K562 (cell line): Measurements from ENCODE around the gene NLRP9. TPM values are rescaled to one million over a fixed set of nuclear protein-coding genes. Genes with fewer than 3 reads are reported as not detected.
A peak's percentile ranks its signal among the peaks of the same experiment; 100 is the strongest.

Source experiments
- ADNP ChIP-seq: fragments of 200-800 bp; sonication (Bioruptor generic); IDR thresholded peaks from 2 replicates; pipeline ENCODE4 v1.6.1; 2016; ENCODE audit warnings: missing genetic modification characterization, missing compliant biosample characterization
- BRD4 ChIP-seq: fragments of 200-600 bp; sonication (generic); IDR thresholded peaks from 2 replicates; pipeline ENCODE4 v1.6.1; 2017; ENCODE audit warnings: inconsistent platforms
- CBFA2T2 ChIP-seq: fragments of 450-650 bp; conservative IDR thresholded peaks from 2 replicates; pipeline ENCODE4 v1.6.1; 2017; ENCODE audit warnings: mild to moderate bottlenecking
- E2F8 ChIP-seq: fragments of 450-650 bp; IDR thresholded peaks from 2 replicates; pipeline ENCODE4 v1.7.1; 2018; ENCODE audit warnings: mild to moderate bottlenecking, low read depth; ENCODE audit not compliant: partially characterized antibody
- HDAC8 ChIP-seq: fragments of 450-650 bp; IDR thresholded peaks from 2 replicates; pipeline ENCODE4 v1.6.1; 2016; ENCODE audit warnings: mild to moderate bottlenecking, missing genetic modification characterization, moderate library complexity, missing compliant biosample characterization
- TRIM25 ChIP-seq: fragments of 450-650 bp; IDR thresholded peaks from 2 replicates; pipeline ENCODE4 v1.7.0; 2016; ENCODE audit warnings: borderline replicate concordance
- ZNF395 ChIP-seq: fragments of 200-800 bp; sonication (Bioruptor generic); IDR thresholded peaks from 2 replicates; pipeline ENCODE4 v1.6.1; 2017; ENCODE audit warnings: missing genetic modification characterization, missing compliant biosample characterization
- ZNF584 ChIP-seq: fragments of 200-800 bp; sonication (Bioruptor generic); IDR thresholded peaks from 2 replicates; pipeline ENCODE4 v1.6.1; 2016; ENCODE audit warnings: low read depth, mild to moderate bottlenecking, missing genetic modification characterization, missing compliant biosample characterization
- ZNF766 ChIP-seq: fragments of 200-800 bp; sonication (Bioruptor generic); conservative IDR thresholded peaks from 2 replicates; pipeline ENCODE4 v1.6.1; 2016; ENCODE audit warnings: missing genetic modification characterization, missing compliant biosample characterization
- polyA plus RNA-seq, 8 experiments: library from polyadenylated mRNA; depleted of rRNA in 4 of 8; stranded (reverse) in 5 of 8; unstranded in 3 of 8; fragments of >200 nt; fragmentation: Nextera tagmentation in 2 of 8; fragmentation: Illumina TruSeq in 1 of 8; extraction: Ambion mirVana in 2 of 8; extraction: Trizol in 1 of 8; gene quantifications; 2 replicates each; pipeline versions ENCODE4 v1.2.1 to v1.2.3, GENCODE V29; 2011 to 2014; ENCODE audit warnings: inconsistent platforms in 1 of 8, missing spikeins in 1 of 8
- total RNA-seq, 7 experiments: library from RNA; depleted of rRNA in 6 of 7; stranded (reverse); fragments of >200 nt in 6 of 7; fragmentation: Illumina TruSeq in 2 of 7; extraction: Trizol in 2 of 7; gene quantifications; 2 replicates each; pipeline versions ENCODE4 v1.2.1 to v1.2.3, GENCODE V29; 2011 to 2021; ENCODE audit warnings: low replicate concordance in 1 of 7
- TF ChIP-seq, protein P1 (sequence below): fragments of 200-600 bp; sonication (generic); IDR thresholded peaks from one replicate; pipeline ENCODE4 v1.6.1; 2012; ENCODE audit warnings: mild to moderate bottlenecking, low read depth, low read length, inconsistent platforms

Gene NLRP9
- total and polyA plus RNA-seq, 9 of the 15 experiments (the other 6 are each of a cell fraction or from before 2014, with no cell fraction given): not detected

GRCh38 chr19:55702131-55702627 lies 36.0 kb downstream of the NLRP9 start (continued):
- no peak for TF ChIP-seq E2F8
- TF ChIP-seq, protein P1, sequence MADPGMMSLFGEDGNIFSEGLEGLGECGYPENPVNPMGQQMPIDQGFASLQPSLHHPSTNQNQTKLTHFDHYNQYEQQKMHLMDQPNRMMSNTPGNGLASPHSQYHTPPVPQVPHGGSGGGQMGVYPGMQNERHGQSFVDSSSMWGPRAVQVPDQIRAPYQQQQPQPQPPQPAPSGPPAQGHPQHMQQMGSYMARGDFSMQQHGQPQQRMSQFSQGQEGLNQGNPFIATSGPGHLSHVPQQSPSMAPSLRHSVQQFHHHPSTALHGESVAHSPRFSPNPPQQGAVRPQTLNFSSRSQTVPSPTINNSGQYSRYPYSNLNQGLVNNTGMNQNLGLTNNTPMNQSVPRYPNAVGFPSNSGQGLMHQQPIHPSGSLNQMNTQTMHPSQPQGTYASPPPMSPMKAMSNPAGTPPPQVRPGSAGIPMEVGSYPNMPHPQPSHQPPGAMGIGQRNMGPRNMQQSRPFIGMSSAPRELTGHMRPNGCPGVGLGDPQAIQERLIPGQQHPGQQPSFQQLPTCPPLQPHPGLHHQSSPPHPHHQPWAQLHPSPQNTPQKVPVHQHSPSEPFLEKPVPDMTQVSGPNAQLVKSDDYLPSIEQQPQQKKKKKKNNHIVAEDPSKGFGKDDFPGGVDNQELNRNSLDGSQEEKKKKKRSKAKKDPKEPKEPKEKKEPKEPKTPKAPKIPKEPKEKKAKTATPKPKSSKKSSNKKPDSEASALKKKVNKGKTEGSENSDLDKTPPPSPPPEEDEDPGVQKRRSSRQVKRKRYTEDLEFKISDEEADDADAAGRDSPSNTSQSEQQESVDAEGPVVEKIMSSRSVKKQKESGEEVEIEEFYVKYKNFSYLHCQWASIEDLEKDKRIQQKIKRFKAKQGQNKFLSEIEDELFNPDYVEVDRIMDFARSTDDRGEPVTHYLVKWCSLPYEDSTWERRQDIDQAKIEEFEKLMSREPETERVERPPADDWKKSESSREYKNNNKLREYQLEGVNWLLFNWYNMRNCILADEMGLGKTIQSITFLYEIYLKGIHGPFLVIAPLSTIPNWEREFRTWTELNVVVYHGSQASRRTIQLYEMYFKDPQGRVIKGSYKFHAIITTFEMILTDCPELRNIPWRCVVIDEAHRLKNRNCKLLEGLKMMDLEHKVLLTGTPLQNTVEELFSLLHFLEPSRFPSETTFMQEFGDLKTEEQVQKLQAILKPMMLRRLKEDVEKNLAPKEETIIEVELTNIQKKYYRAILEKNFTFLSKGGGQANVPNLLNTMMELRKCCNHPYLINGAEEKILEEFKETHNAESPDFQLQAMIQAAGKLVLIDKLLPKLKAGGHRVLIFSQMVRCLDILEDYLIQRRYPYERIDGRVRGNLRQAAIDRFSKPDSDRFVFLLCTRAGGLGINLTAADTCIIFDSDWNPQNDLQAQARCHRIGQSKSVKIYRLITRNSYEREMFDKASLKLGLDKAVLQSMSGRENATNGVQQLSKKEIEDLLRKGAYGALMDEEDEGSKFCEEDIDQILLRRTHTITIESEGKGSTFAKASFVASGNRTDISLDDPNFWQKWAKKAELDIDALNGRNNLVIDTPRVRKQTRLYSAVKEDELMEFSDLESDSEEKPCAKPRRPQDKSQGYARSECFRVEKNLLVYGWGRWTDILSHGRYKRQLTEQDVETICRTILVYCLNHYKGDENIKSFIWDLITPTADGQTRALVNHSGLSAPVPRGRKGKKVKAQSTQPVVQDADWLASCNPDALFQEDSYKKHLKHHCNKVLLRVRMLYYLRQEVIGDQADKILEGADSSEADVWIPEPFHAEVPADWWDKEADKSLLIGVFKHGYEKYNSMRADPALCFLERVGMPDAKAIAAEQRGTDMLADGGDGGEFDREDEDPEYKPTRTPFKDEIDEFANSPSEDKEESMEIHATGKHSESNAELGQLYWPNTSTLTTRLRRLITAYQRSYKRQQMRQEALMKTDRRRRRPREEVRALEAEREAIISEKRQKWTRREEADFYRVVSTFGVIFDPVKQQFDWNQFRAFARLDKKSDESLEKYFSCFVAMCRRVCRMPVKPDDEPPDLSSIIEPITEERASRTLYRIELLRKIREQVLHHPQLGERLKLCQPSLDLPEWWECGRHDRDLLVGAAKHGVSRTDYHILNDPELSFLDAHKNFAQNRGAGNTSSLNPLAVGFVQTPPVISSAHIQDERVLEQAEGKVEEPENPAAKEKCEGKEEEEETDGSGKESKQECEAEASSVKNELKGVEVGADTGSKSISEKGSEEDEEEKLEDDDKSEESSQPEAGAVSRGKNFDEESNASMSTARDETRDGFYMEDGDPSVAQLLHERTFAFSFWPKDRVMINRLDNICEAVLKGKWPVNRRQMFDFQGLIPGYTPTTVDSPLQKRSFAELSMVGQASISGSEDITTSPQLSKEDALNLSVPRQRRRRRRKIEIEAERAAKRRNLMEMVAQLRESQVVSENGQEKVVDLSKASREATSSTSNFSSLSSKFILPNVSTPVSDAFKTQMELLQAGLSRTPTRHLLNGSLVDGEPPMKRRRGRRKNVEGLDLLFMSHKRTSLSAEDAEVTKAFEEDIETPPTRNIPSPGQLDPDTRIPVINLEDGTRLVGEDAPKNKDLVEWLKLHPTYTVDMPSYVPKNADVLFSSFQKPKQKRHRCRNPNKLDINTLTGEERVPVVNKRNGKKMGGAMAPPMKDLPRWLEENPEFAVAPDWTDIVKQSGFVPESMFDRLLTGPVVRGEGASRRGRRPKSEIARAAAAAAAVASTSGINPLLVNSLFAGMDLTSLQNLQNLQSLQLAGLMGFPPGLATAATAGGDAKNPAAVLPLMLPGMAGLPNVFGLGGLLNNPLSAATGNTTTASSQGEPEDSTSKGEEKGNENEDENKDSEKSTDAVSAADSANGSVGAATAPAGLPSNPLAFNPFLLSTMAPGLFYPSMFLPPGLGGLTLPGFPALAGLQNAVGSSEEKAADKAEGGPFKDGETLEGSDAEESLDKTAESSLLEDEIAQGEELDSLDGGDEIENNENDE: no peak
- TF ChIP-seq ZNF766 (CRISPR knock-in tag): peak; percentile 76
- peak; percentile 89 for TF ChIP-seq ZNF395 (CRISPR knock-in tag)
- TF ChIP-seq ADNP (tag): no peak
- TF ChIP-seq ZNF584 (CRISPR knock-in tag): 0 out of 2 replicates have a peak, but pooled peaks have one; percentile 67
- TF ChIP-seq CBFA2T2: peak; percentile 96
- TF ChIP-seq HDAC8 (tag): no peak
- TF ChIP-seq BRD4: no peak
- no peak for TF ChIP-seq TRIM25
